Measurements from ENCODE around the gene C5orf22. TPM values are rescaled to one million over a fixed set of nuclear protein-coding genes. Genes with fewer than 3 reads are reported as not detected.

The C5orf22 gene
- polyA plus RNA-seq, 2 of the 4 experiments (the other 2 are of a cell fraction), result 12.8 to 29.4 TPM

- no peak overlapping the region for H3K4me2 ChIP-seq
- TF ChIP-seq FOSL2 (IDR thresholded peaks at IDR 0.05) (no peak), FOSL2 (CRISPR knock-in tag; IDR thresholded peaks at IDR 0.05) (no peak)
- H3K27ac ChIP-seq, result no peak overlapping the region
- no peak for DNase-seq (ENCODE audit: low read depth in 1 of 2, low spot score in 1 of 2)
- POLR2A ChIA-PET, result no interaction called here
- WGBS (ENCODE audit: missing lambda C conversion rate), result 6% methylated on average over 2 of the region's 2 CpGs
- no peak overlapping the region for H3K4me3 ChIP-seq
- H3K4me1 ChIP-seq, result no peaks in the 10 kb centered on the region
- no peaks in the 10 kb centered on the region for H3K9me3 ChIP-seq
- no peak for ATAC-seq
- CTCF ChIA-PET, result interaction anchor here (0.6 to 1.1 kb wide), 3 partner anchors 18 to 371 kb away, joined by 3 to 4 read pairs (median 3); no protein-coding TSS in a partner anchor
- no peak for FAIRE-seq
These were observed 72.5 kb downstream of the C5orf22 start for GRCh38 chr5:31604644-31605043.

Small RNA genes within 50 kb of the gene (small RNA-seq; reads per million reads assigned to genes)
- gene RF00019 (0 reads per million in 6 experiments), gene RNU6-363P (0 to 13.5 (median 0.04) reads per million in 6 experiments)

Other genes starting within 250 kb of the C5orf22 start
- 77.7 and 105 TPM in 2 replicates for gene DROSHA, start 208 bp upstream of the C5orf22 start, polyA plus RNA-seq (2011; rRNA removed)
- gene DROSHA, start 208 bp upstream of the C5orf22 start, polyA plus RNA-seq (2017; fragmentation: RNase III; extraction: RNeasy Plus Mini Kit Qiagen cat#74134 plus additional on column Dnase treatment), result 44.3 to 49.1 TPM (median 46.9 TPM) in 3 replicates
- 0.09 and 0.12 TPM in 2 replicates for gene PDZD2, start 106.8 kb downstream of the C5orf22 start, polyA plus RNA-seq (2011; rRNA removed)
- 0.06 to 0.09 TPM (median 0.07 TPM) in 3 replicates for gene PDZD2, start 106.8 kb downstream of the C5orf22 start, polyA plus RNA-seq (2017; fragmentation: RNase III; extraction: RNeasy Plus Mini Kit Qiagen cat#74134 plus additional on column Dnase treatment)

Measured in A549 (cell line).